ENCODE measurements around the gene NASP. TPM values are rescaled to one million over a fixed set of nuclear protein-coding genes. Genes with fewer than 3 reads are reported as not detected.

The NASP gene
- total RNA-seq, 1 donor from 2014 or later: 34.5 TPM

DNA sequence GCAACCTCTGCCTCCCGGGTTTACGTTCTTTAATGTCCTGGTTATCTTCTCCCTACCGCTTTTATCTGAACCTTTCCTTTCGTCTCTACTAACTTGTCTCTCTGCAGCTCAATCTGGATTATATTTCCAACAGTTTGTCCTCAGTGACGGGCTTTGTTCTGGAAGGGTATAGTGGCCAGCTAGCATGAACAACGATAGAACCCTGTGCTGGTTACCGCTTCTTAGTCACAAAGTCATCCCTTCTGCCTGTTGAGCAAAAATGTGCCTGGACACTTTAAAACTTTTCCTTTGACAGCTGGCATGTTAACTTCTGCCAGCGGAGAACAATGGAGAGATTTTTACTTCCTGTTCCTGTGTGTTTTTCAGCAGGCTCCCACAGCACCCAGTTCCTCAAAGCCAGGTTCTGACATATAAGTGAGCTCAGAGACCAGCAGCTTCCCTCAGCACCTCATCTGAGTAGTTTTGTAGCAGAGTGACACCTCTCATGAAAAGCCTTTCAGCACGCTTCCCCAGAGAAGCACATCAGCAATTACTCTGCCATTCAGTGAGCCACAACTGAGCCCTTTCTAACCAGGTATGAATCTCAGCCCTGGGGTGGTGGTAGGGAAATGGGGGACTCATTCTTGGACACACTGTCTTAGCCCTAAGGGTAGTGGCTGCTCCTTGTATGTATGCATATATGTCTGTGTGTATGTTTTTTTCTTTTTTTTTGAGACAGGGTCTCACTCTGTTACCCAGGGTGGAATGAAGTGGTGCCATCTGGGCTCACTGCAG lies 63.6 kb downstream of the NASP start:
- peaks cover 37% of the 10 kb centered on the region for H3K4me1 ChIP-seq
- DNase-seq: no peak
- H3K4me3 ChIP-seq: peak overlapping the region; percentile 25
- intact Hi-C loops (cut with micrococcal nuclease): no loop called here
- H3K27me3 ChIP-seq (ENCODE audit: low read depth): no peaks in the 10 kb centered on the region
- TF ChIP-seq, protein P1, sequence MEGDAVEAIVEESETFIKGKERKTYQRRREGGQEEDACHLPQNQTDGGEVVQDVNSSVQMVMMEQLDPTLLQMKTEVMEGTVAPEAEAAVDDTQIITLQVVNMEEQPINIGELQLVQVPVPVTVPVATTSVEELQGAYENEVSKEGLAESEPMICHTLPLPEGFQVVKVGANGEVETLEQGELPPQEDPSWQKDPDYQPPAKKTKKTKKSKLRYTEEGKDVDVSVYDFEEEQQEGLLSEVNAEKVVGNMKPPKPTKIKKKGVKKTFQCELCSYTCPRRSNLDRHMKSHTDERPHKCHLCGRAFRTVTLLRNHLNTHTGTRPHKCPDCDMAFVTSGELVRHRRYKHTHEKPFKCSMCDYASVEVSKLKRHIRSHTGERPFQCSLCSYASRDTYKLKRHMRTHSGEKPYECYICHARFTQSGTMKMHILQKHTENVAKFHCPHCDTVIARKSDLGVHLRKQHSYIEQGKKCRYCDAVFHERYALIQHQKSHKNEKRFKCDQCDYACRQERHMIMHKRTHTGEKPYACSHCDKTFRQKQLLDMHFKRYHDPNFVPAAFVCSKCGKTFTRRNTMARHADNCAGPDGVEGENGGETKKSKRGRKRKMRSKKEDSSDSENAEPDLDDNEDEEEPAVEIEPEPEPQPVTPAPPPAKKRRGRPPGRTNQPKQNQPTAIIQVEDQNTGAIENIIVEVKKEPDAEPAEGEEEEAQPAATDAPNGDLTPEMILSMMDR (IDR thresholded peaks at IDR 0.05; ENCODE audit: borderline replicate concordance): no peak
- H3K36me3 ChIP-seq: peaks cover 48% of the 10 kb centered on the region
- peak overlapping the region; percentile 48 for H3K27ac ChIP-seq (replicated peaks)
- no peaks in the 10 kb centered on the region for H3K9me3 ChIP-seq (replicated peaks)

- H3K27ac ChIP-seq (replicated peaks): no peak overlapping the region
- H3K4me1 ChIP-seq: peaks cover 2% of the 10 kb centered on the region
- DNase-seq: no peak
- peaks cover 100% of the 10 kb centered on the region for H3K36me3 ChIP-seq
- intact Hi-C loops (cut with micrococcal nuclease): no loop called here
- no peak overlapping the region for H3K4me3 ChIP-seq
- no peaks in the 10 kb centered on the region for H3K27me3 ChIP-seq (ENCODE audit: low read depth)
- H3K9me3 ChIP-seq (replicated peaks): no peaks in the 10 kb centered on the region
- TF ChIP-seq, protein P1 (IDR thresholded peaks at IDR 0.05; ENCODE audit: borderline replicate concordance): no peak
Measured at GRCh38 chr1:45654540-45655280, 70.9 kb downstream of the NASP start.

DNA sequence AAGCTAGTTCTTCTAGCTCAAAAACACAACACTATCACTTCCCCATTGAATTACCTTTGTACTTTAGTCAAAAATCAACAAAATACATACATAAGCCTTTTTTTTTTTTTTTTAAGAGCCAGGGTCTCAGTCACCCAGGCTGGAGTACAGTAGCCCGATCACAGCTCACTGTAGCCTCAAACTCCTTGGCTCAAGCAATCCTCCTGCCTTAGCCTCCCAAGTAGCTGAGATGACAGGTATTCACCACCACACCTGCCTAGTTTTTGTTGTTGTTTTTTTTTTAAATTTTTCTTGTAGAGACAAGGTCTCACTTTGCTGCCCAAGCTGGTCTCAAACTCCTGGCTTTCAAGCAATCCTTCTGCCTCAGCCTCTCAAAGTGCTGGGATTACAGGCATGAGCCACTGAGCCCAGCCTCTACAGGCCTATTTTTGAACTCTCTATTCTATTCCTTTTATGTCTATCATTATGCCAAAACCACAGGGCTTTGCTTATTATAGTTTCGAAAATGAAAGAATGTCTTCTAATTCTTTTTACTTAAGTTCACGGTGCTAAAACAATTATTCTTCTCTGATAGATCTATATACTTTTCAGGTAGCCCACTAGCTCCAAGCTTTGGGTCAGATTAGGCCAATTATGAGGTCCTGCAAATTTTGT lies 72.9 kb downstream of the NASP start:
- DNase-seq: no peak
- peaks cover 88% of the 10 kb centered on the region for H3K36me3 ChIP-seq
- no peaks in the 10 kb centered on the region for H3K9me3 ChIP-seq (replicated peaks)
- no peak overlapping the region for H3K4me3 ChIP-seq
- TF ChIP-seq, protein P1 (IDR thresholded peaks at IDR 0.05; ENCODE audit: borderline replicate concordance): no peak
- H3K27ac ChIP-seq (replicated peaks): no peak overlapping the region
- intact Hi-C loops (cut with micrococcal nuclease): no loop called here
- no peaks in the 10 kb centered on the region for H3K4me1 ChIP-seq
- H3K27me3 ChIP-seq (ENCODE audit: low read depth): no peaks in the 10 kb centered on the region

GRCh38 chr1:45658171-45658570 lies 74.3 kb downstream of the NASP start:
- DNase-seq: no peak
- no peak overlapping the region for H3K27ac ChIP-seq (replicated peaks)
- TF ChIP-seq, protein P1 (IDR thresholded peaks at IDR 0.05; ENCODE audit: borderline replicate concordance): no peak
- no peaks in the 10 kb centered on the region for H3K9me3 ChIP-seq (replicated peaks)
- intact Hi-C loops (cut with micrococcal nuclease): no loop called here
- H3K4me3 ChIP-seq: no peak overlapping the region
- H3K36me3 ChIP-seq: peaks cover 73% of the 10 kb centered on the region
- peaks cover 11% of the 10 kb centered on the region for H3K4me1 ChIP-seq
- H3K27me3 ChIP-seq (ENCODE audit: low read depth): no peaks in the 10 kb centered on the region

DNA sequence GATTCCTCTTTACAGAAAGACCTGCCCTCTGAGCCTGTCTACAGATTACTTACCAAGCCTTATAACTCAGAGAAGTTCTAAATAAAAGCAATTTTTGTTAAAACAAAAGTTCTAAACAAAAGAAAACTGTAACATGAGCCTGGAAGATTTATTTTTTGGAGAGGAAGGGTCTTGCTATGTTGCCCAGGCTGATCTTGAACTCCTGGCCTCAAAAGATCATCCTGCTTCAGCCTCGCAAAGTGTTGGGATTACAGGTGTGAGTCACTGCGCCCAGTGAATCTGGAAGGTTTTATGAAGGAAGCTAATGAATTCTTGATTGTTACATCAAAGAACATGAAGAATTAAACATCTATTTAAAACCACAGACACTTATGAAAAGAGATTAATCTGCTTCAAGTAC lies 75.4 kb downstream of the NASP start:
- Histone ChIP-seq H3K27ac (replicated peaks) (no peak overlapping the region), H3K4me1 (peaks cover 17% of the 10 kb centered on the region), H3K36me3 (peaks cover 63% of the 10 kb centered on the region), H3K4me3 (no peak overlapping the region), H3K9me3 (replicated peaks) (no peaks in the 10 kb centered on the region), H3K27me3 (ENCODE audit: low read depth) (no peaks in the 10 kb centered on the region)
- intact Hi-C loops (cut with micrococcal nuclease): no loop called here
- no peak for DNase-seq
- TF ChIP-seq, protein P1 (IDR thresholded peaks at IDR 0.05; ENCODE audit: borderline replicate concordance): no peak

Data from left ventricle myocardium inferior (tissue), 1 donor.